A673 (cell line): ENCODE results near the gene RTN1. TPM values are rescaled to one million over a fixed set of nuclear protein-coding genes. Genes with fewer than 3 reads are reported as not detected.

Source experiments
- BruUV-seq: library from RNA; stranded (reverse); fragments of 400-500 nt; replicated peaks from 2 replicates; lab custom pipeline; 2021; lab: Mats Ljungman, UMichigan
- CTCF ChIA-PET: fragments of 300-600 bp; sonication (Branson Sonifier 250); formaldehyde crosslinking; loops from one replicate; lab custom pipeline; 2022; ENCODE audit warnings: antibody characterized with exemption; lab: Charles Lee
- POLR2A ChIA-PET: fragments of 300-600 bp; sonication (Branson Sonifier 250); formaldehyde crosslinking; loops from one replicate; lab custom pipeline; 2022; ENCODE audit warnings: antibody characterized with exemption; ENCODE audit not compliant: low non-redundant PET; lab: Charles Lee
- DNase-seq: peaks from one replicate; pipeline ENCODE4 v3.0.0-alpha.2; 2015; ENCODE audit warnings: low spot score
- H3K27ac ChIP-seq: fragments of 200-600 bp; sonication (generic); 2 replicates; pipeline ENCODE4 v1.5.1; 2016; ENCODE audit warnings: mixed run types, low read depth, mild to moderate bottlenecking, mixed read lengths, antibody characterized with exemption, low read length; ENCODE audit not compliant: poor library complexity, severe bottlenecking
- H3K27me3 ChIP-seq: fragments of 200-600 bp; sonication (generic); replicated peaks from 2 replicates; pipeline ENCODE4 v1.6.1; 2017; ENCODE audit warnings: mixed run types, low read depth, mild to moderate bottlenecking, mixed read lengths, antibody characterized with exemption, low read length; ENCODE audit not compliant: insufficient read depth, poor library complexity
- H3K36me3 ChIP-seq: fragments of 200-600 bp; sonication (generic); 2 replicates; pipeline ENCODE4 v1.6.1; 2016; ENCODE audit warnings: mixed run types, mild to moderate bottlenecking, mixed read lengths, antibody characterized with exemption, low read length; ENCODE audit not compliant: insufficient read depth, poor library complexity, severe bottlenecking
- H3K4me1 ChIP-seq: fragments of 200-600 bp; sonication (generic); 2 replicates; pipeline ENCODE4 v1.6.1; 2017; ENCODE audit warnings: mixed run types, mild to moderate bottlenecking, mixed read lengths, antibody characterized with exemption, low read length; ENCODE audit not compliant: insufficient read depth, poor library complexity, severe bottlenecking
- H3K4me3 ChIP-seq: fragments of 200-600 bp; sonication (generic); 2 replicates; pipeline ENCODE4 v1.5.1; 2016; ENCODE audit warnings: low read depth, mixed run types, mild to moderate bottlenecking, mixed read lengths, low read length; ENCODE audit not compliant: poor library complexity, severe bottlenecking
- H3K9me3 ChIP-seq: fragments of 200-600 bp; sonication (generic); 2 replicates; pipeline ENCODE4 v1.6.1; 2016; ENCODE audit warnings: mixed run types, low read depth, mild to moderate bottlenecking, mixed read lengths, antibody characterized with exemption, low read length; ENCODE audit not compliant: poor library complexity, severe bottlenecking
- EZH2 ChIP-seq: fragments of 200-600 bp; sonication (generic); IDR thresholded peaks from 2 replicates; pipeline ENCODE4 v1.6.1; 2017; ENCODE audit warnings: borderline replicate concordance, low read depth, mild to moderate bottlenecking, mixed read lengths, antibody characterized with exemption, low read length; ENCODE audit not compliant: poor library complexity, severe bottlenecking
- intact Hi-C: fragments of 100-400 bp; cut with micrococcal nuclease; formaldehyde crosslinking; loops from one replicate; pipeline ENCODE4 v1.10.0; 2022; ENCODE audit not compliant: unreplicated experiment
- total RNA-seq: library from RNA; stranded (reverse); gene quantifications from 2 replicates; pipeline ENCODE4 v1.2.3, GENCODE V29; 2021
- TF ChIP-seq, protein P1 (sequence below): fragments of 300-800, 200-600 bp; sonication (generic); conservative IDR thresholded peaks from 2 replicates; pipeline ENCODE4 v1.5.1; 2017; ENCODE audit warnings: low read depth, mild to moderate bottlenecking, antibody characterized with exemption, low read length, moderate library complexity, mixed read lengths

The RTN1 gene
- total RNA-seq, 1 experiment from 2014 or later: 4.0 TPM

DNA sequence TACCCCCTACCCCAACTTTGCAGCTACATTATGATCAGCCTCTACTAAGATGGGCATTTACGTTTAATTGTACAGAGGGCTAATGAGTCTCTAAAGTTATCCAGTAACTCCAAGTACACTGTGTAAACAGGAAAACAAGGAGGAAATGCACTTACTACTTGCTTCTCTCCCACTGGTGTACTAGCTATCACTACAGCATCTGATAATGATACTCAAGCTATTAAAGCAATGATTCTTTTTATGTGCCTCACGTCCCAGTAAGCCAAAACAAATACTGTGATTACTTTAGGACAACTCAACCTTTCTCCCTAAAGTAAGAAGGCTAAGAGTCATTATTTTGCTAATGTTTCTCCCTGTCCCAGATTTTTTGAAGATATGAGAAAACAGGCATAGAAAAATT, 165.3 kb downstream of the RTN1 start:
- no peaks in the 10 kb centered on the region for H3K4me1 ChIP-seq
- H3K36me3 ChIP-seq: no peaks in the 10 kb centered on the region
- CTCF ChIA-PET: no interaction called here
- intact Hi-C loops: loop anchor here (5.0 kb wide), 2 partner anchors 192 to 212 kb away; no protein-coding TSS in a partner anchor
- no peak for DNase-seq
- no peak overlapping the region for H3K27ac ChIP-seq
- POLR2A ChIA-PET: no interaction called here
- no peak for TF ChIP-seq EZH2
- TF ChIP-seq, protein P1, sequence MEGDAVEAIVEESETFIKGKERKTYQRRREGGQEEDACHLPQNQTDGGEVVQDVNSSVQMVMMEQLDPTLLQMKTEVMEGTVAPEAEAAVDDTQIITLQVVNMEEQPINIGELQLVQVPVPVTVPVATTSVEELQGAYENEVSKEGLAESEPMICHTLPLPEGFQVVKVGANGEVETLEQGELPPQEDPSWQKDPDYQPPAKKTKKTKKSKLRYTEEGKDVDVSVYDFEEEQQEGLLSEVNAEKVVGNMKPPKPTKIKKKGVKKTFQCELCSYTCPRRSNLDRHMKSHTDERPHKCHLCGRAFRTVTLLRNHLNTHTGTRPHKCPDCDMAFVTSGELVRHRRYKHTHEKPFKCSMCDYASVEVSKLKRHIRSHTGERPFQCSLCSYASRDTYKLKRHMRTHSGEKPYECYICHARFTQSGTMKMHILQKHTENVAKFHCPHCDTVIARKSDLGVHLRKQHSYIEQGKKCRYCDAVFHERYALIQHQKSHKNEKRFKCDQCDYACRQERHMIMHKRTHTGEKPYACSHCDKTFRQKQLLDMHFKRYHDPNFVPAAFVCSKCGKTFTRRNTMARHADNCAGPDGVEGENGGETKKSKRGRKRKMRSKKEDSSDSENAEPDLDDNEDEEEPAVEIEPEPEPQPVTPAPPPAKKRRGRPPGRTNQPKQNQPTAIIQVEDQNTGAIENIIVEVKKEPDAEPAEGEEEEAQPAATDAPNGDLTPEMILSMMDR: no peak
- BruUV-seq: no TSS peak
- no peaks in the 10 kb centered on the region for H3K27me3 ChIP-seq
- H3K9me3 ChIP-seq: peaks cover 9% of the 10 kb centered on the region
- H3K4me3 ChIP-seq: no peak overlapping the region

DNA sequence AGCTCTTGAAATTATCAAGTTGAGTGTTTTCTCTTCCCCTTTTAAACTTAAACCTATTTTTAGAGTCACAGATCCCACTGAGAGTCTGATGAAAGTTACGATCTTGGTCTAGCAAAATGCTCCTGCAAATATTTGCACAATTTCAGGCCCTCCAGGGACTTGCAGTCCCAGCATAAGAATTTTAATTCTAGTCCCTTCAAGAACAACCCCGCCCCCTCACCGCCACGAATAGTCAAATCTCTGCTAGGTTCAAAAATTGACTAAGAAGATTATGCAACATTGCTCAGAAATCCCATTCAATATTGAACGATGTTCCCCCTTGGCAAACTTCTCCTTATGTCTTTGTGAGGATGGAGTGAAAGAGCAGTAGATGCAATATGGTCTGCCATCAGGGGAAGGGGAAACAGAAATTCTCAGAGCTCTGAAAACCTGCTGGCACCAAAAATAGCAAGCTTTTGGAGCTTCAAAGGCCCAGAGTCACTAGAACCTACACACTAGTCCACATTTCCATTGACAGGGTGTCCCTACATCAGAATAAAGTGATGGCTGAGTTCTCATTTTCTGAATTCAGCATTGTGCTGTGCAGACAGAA, 166.4 kb downstream of the RTN1 start:
- CTCF ChIA-PET: no interaction called here
- H3K36me3 ChIP-seq: no peaks in the 10 kb centered on the region
- POLR2A ChIA-PET: no interaction called here
- H3K27ac ChIP-seq: no peak overlapping the region
- BruUV-seq: no TSS peak
- TF ChIP-seq EZH2: no peak
- TF ChIP-seq, protein P1: no peak
- no peak overlapping the region for H3K4me3 ChIP-seq
- no peak for DNase-seq
- H3K27me3 ChIP-seq: no peaks in the 10 kb centered on the region
- peaks cover 9% of the 10 kb centered on the region for H3K9me3 ChIP-seq
- intact Hi-C loops: no loop called here
- no peaks in the 10 kb centered on the region for H3K4me1 ChIP-seq

DNA sequence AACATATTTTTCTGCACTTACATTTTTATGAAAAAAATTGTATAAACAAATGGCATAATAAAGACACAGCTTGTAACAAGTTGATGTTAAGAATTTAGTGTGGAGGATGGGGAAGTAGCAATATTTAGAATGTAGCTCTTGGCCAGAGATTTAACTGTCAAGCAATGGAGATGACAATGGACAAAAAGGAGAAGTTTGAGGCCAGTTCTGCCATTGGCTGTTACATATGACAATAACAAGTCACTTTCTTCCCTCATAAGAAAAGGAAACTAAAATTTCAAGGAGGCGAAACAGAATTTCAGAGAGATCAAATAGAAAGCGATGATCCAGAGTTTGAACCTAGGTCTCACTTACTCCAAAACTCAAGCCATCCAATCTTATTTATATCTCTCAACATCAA, 171.1 kb downstream of the RTN1 start:
- BruUV-seq: no TSS peak
- TF ChIP-seq EZH2: no peak
- TF ChIP-seq, protein P1: no peak
- peaks cover 9% of the 10 kb centered on the region for H3K9me3 ChIP-seq
- H3K4me3 ChIP-seq: no peak overlapping the region
- DNase-seq: no peak
- H3K27ac ChIP-seq: no peak overlapping the region
- POLR2A ChIA-PET: no interaction called here
- intact Hi-C loops: no loop called here
- H3K27me3 ChIP-seq: no peaks in the 10 kb centered on the region
- CTCF ChIA-PET: no interaction called here
- H3K36me3 ChIP-seq: no peaks in the 10 kb centered on the region
- H3K4me1 ChIP-seq: no peaks in the 10 kb centered on the region
